ENCODE data around the gene LSMEM2. TPM values are rescaled to one million over a fixed set of nuclear protein-coding genes. Genes with fewer than 3 reads are reported as not detected.
A peak's percentile ranks its signal among the peaks of the same experiment; 100 is the strongest.

Gene LSMEM2
- total and polyA plus RNA-seq, 2 experiments from 2014 or later: 0.59 to 0.86 TPM

GRCh38 chr3:50298836-50299637 lies 20.1 kb downstream of the LSMEM2 start, which contains the start of the genes HYAL3 and NAA80:
Gene HYAL3, minus strand, starts transcription at chr3:50299405. Its CDS starts 3,803 bp downstream, at chr3:50295602.
Gene NAA80, minus strand, starts transcription at chr3:50299405. Its CDS starts 1,942 bp downstream, at chr3:50297463.
- Mint-ChIP-seq H3K36me3 (ENCODE audit: low read depth) (no peaks in the 10 kb centered on the region), H3K4me1 (peaks cover 22% of the 10 kb centered on the region), H3K9me3 (no peaks in the 10 kb centered on the region; the same call in 2 of the 3 replicates), H3K27ac (peak within 1 kb of the TSS; percentile 98), H3K4me3 (peak within 1 kb of the TSS; percentile 98), H3K27me3 (ENCODE audit: insufficient read depth, low read depth, poor library complexity) (peaks cover 22% of the 10 kb centered on the region)
- peak; percentile 69 for ATAC-seq
- no peaks in the 10 kb centered on the region for H3K79me2 ChIP-seq (replicated peaks; ENCODE audit: insufficient read depth)
- H3K9me2 ChIP-seq (ENCODE audit: insufficient read depth): no peaks in the 10 kb centered on the region
- H3K36me3 ChIP-seq (ENCODE audit: insufficient read depth): no peaks in the 10 kb centered on the region
- H3F3A ChIP-seq (replicated peaks; ENCODE audit: low read depth): peaks cover 17% of the 10 kb centered on the region
- H2AFZ ChIP-seq: peak within 1 kb of the TSS; percentile 100
- H3K27ac ChIP-seq (ENCODE audit: low read depth): peak within 1 kb of the TSS; percentile 79; the same call in 1 of the 2 replicates
- no peaks in the 10 kb centered on the region for H3K27me3 ChIP-seq (ENCODE audit: insufficient read depth)
- peaks cover 25% of the 10 kb centered on the region for H3K4me1 ChIP-seq (ENCODE audit: insufficient read depth)
- no peaks in the 10 kb centered on the region for H4K20me1 ChIP-seq (replicated peaks; ENCODE audit: insufficient read depth)
- peak within 1 kb of the TSS; percentile 97 for H3K4me2 ChIP-seq
- peak; percentile 99 for DNase-seq (ENCODE audit: low spot score)
- TF ChIP-seq CTCF (conservative IDR thresholded peaks at IDR 0.05; ENCODE audit: low read depth in 2 of 2): peak in 1 of 2 experiments; percentile 22; a peak in 1 of 4 replicates
- TF ChIP-seq JUNB (IDR thresholded peaks at IDR 0.05; ENCODE audit: unreplicated experiment): no peak
- TF ChIP-seq EZH2 (IDR thresholded peaks at IDR 0.05; ENCODE audit: low read depth, unreplicated experiment): no peak
- peak; percentile 88 for TF ChIP-seq POLR2AphosphoS5 (IDR thresholded peaks at IDR 0.05; ENCODE audit: low read depth)
- TF ChIP-seq CREB1 (CRISPR knock-in tag; IDR thresholded peaks at IDR 0.05; ENCODE audit: low read depth): peak; percentile 84
- TF ChIP-seq REST (IDR thresholded peaks at IDR 0.05; ENCODE audit: unreplicated experiment): no peak
- TF ChIP-seq STAT1 (IDR thresholded peaks at IDR 0.05; ENCODE audit: unreplicated experiment): no peak
- no peak for TF ChIP-seq EZH2phosphoT487 (IDR thresholded peaks at IDR 0.05; ENCODE audit: unreplicated experiment)
- H3K4me3 ChIP-seq: peak within 1 kb of the TSS; percentile 97

- Histone ChIP-seq H2AFZ (peak overlapping the region; percentile 44; the same call in 1 of the 2 replicates), H3K9me2 (ENCODE audit: insufficient read depth) (no peaks in the 10 kb centered on the region), H3K4me2 (peak overlapping the region; percentile 77), H3K4me1 (ENCODE audit: insufficient read depth) (peaks cover 25% of the 10 kb centered on the region), H3K27ac (ENCODE audit: low read depth) (peak overlapping the region; percentile 56; the same call in 1 of the 2 replicates), H3K79me2 (replicated peaks; ENCODE audit: insufficient read depth) (no peaks in the 10 kb centered on the region), H3K4me3 (peak overlapping the region; percentile 49), H3K36me3 (ENCODE audit: insufficient read depth) (no peaks in the 10 kb centered on the region), H3K27me3 (ENCODE audit: insufficient read depth) (no peaks in the 10 kb centered on the region), H4K20me1 (replicated peaks; ENCODE audit: insufficient read depth) (no peaks in the 10 kb centered on the region), H3F3A (replicated peaks; ENCODE audit: low read depth) (peaks cover 17% of the 10 kb centered on the region)
- ATAC-seq: no peak; the same call in 2 of the 3 replicates
- Mint-ChIP-seq H3K27me3 (ENCODE audit: insufficient read depth, low read depth, poor library complexity) (peaks cover 23% of the 10 kb centered on the region), H3K36me3 (ENCODE audit: low read depth) (0 out of 3 replicates have a peak, but pooled peaks cover under 1% of the 10 kb centered on the region), H3K4me3 (peak overlapping the region; percentile 98), H3K27ac (peak overlapping the region; percentile 48; the same call in 1 of the 2 replicates), H3K9me3 (peaks cover 1% of the 10 kb centered on the region; the same call in 1 of the 3 replicates), H3K4me1 (peaks cover 22% of the 10 kb centered on the region)
- no peak for DNase-seq (ENCODE audit: low spot score)
- no peak for TF ChIP-seq ETS1 (IDR thresholded peaks at IDR 0.05)
- no peak for TF ChIP-seq NANOG (IDR thresholded peaks at IDR 0.05; ENCODE audit: borderline replicate concordance)
Measured at GRCh38 chr3:50299638-50299928, 20.7 kb downstream of the LSMEM2 start.

All from GM23338 (cell line).